Caco-2 (cell line): ENCODE measurements around the gene TRPT1. TPM values are rescaled to one million over a fixed set of nuclear protein-coding genes. Genes with fewer than 3 reads are reported as not detected.

ENCODE experiments used
- BruUV-seq: library from RNA; stranded (reverse); fragments of 400-500 nt; replicated peaks from 2 replicates; lab custom pipeline; 2021; lab: Mats Ljungman, UMichigan
- CTCF ChIA-PET: fragments of 300-600 bp; sonication (Branson Sonifier 250); formaldehyde crosslinking; loops from one replicate; lab custom pipeline; 2022; ENCODE audit warnings: antibody characterized with exemption; lab: Charles Lee
- POLR2A ChIA-PET: fragments of 300-600 bp; sonication (Branson Sonifier 250); formaldehyde crosslinking; loops from one replicate; lab custom pipeline; 2022; ENCODE audit warnings: antibody characterized with exemption; lab: Charles Lee
- DNase-seq, 2 experiments: peaks; one replicate each; pipeline versions ENCODE4 v3.0.0 to v3.0.0-alpha.2; 2020 to 2022
- H3K27me3 ChIP-seq: replicated peaks from 2 replicates; pipeline ENCODE4 v1.6.0; 2011; ENCODE audit warnings: low read length; ENCODE audit not compliant: control insufficient read depth, insufficient read depth
- H3K36me3 ChIP-seq: 2 replicates; pipeline ENCODE4 v1.5.1; 2011; ENCODE audit warnings: low read length; ENCODE audit not compliant: control insufficient read depth, insufficient read depth
- H3K4me1 ChIP-seq: fragments of 250-450 bp; sonication (Bioruptor Pico); 2 replicates; pipeline ENCODE4 v1.5.1; 2020; ENCODE audit warnings: mild to moderate bottlenecking
- H3K4me3 ChIP-seq: 2 replicates; pipeline ENCODE4 v1.5.1; 2011; ENCODE audit warnings: low read depth, mild to moderate bottlenecking, control low read depth, low read length
- H3K9me3 ChIP-seq: fragments of 250-450 bp; sonication (Bioruptor Pico); 2 replicates; pipeline ENCODE4 v1.5.1; 2020; ENCODE audit warnings: mild to moderate bottlenecking, moderate library complexity
- H3K27ac Mint-ChIP-seq: one replicate; pipeline ENCODE4 v1.8.0; 2022; ENCODE audit warnings: mixed read lengths; ENCODE audit not compliant: unreplicated experiment
- H3K27me3 Mint-ChIP-seq: one replicate; pipeline ENCODE4 v1.8.0; 2022; ENCODE audit warnings: mixed read lengths; ENCODE audit not compliant: insufficient read depth, unreplicated experiment
- H3K36me3 Mint-ChIP-seq: one replicate; pipeline ENCODE4 v1.8.0; 2022; ENCODE audit warnings: mild to moderate bottlenecking, mixed read lengths; ENCODE audit not compliant: insufficient read depth, unreplicated experiment
- H3K4me1 Mint-ChIP-seq: one replicate; pipeline ENCODE4 v1.8.0; 2022; ENCODE audit warnings: low read depth, mixed read lengths; ENCODE audit not compliant: unreplicated experiment
- H3K4me3 Mint-ChIP-seq: one replicate; pipeline ENCODE4 v1.8.0; 2022; ENCODE audit warnings: mild to moderate bottlenecking, moderate library complexity, mixed read lengths; ENCODE audit not compliant: unreplicated experiment
- H3K9me3 Mint-ChIP-seq: one replicate; pipeline ENCODE4 v1.8.0; 2022; ENCODE audit warnings: mixed read lengths; ENCODE audit not compliant: unreplicated experiment
- CTCF ChIP-seq, 2 experiments: fragments of 200-600 bp in 1 of 2; IDR thresholded peaks; 1 replicate in 1 of 2; 2 replicates in 1 of 2; pipeline versions ENCODE4 v1.5.1 to v1.8.0; 2011 to 2022; ENCODE audit warnings: antibody characterized with exemption in 1 of 2, control low read depth in 1 of 2, inconsistent platforms in 1 of 2, low read depth in 1 of 2, low read length in 1 of 2, mild to moderate bottlenecking in 1 of 2, moderate library complexity in 1 of 2; ENCODE audit not compliant: insufficient read depth in 1 of 2, severe bottlenecking in 1 of 2, unreplicated experiment in 1 of 2
- intact Hi-C: fragments of 100-400 bp; cut with micrococcal nuclease; formaldehyde crosslinking; loops from one replicate; pipeline ENCODE4 v1.10.0; 2022; ENCODE audit not compliant: unreplicated experiment
- total RNA-seq: library from RNA; stranded (reverse); gene quantifications from 2 replicates; pipeline ENCODE4 v1.2.3, GENCODE V29; 2022

TRPT1 gene
- total RNA-seq, 1 experiment from 2014 or later: 32.1 TPM

- Mint-ChIP-seq H3K4me3 (no peak overlapping the region), H3K9me3 (no peaks in the 10 kb centered on the region), H3K27ac (no peak overlapping the region), H3K4me1 (no peaks in the 10 kb centered on the region), H3K27me3 (no peaks in the 10 kb centered on the region), H3K36me3 (peaks cover 72% of the 10 kb centered on the region)
- no TSS peak for BruUV-seq
- H3K9me3 ChIP-seq: no peaks in the 10 kb centered on the region
- no peak overlapping the region for H3K4me3 ChIP-seq
- CTCF ChIA-PET: no interaction called here
- no peaks in the 10 kb centered on the region for H3K4me1 ChIP-seq
- intact Hi-C loops: no loop called here
- no peaks in the 10 kb centered on the region; the same call in none of the 2 replicates for H3K36me3 ChIP-seq
- no peak for DNase-seq
- H3K27me3 ChIP-seq: no peaks in the 10 kb centered on the region
- POLR2A ChIA-PET: interaction anchor here (0.5 to 0.6 kb wide), 2 partner anchors 19 to 50 kb away, joined by 3 to 6 read pairs; no protein-coding TSS in a partner anchor
- no peak for TF ChIP-seq CTCF (IDR thresholded peaks at IDR 0.05; ENCODE audit: insufficient read depth in 1 of 2, low read depth in 1 of 2, low read length in 1 of 2, severe bottlenecking in 1 of 2, unreplicated experiment in 1 of 2)
Observed at GRCh38 chr11:64208086-64208795, 17.7 kb downstream of the TRPT1 start.

- Histone ChIP-seq H3K4me3 (no peak overlapping the region), H3K4me1 (no peaks in the 10 kb centered on the region), H3K36me3 (peaks cover 1% of the 10 kb centered on the region), H3K9me3 (no peaks in the 10 kb centered on the region), H3K27me3 (no peaks in the 10 kb centered on the region)
- CTCF ChIA-PET: no interaction called here
- H3K27ac Mint-ChIP-seq: no peak overlapping the region
- no peaks in the 10 kb centered on the region for H3K27me3 Mint-ChIP-seq
- intact Hi-C loops: no loop called here
- BruUV-seq: no TSS peak
- H3K9me3 Mint-ChIP-seq: no peaks in the 10 kb centered on the region
- peaks cover 79% of the 10 kb centered on the region for H3K36me3 Mint-ChIP-seq
- H3K4me3 Mint-ChIP-seq: no peak overlapping the region
- TF ChIP-seq CTCF (IDR thresholded peaks at IDR 0.05; ENCODE audit: insufficient read depth in 1 of 2, low read depth in 1 of 2, low read length in 1 of 2, severe bottlenecking in 1 of 2, unreplicated experiment in 1 of 2): no peak
- H3K4me1 Mint-ChIP-seq: no peaks in the 10 kb centered on the region
- no peak for DNase-seq
- POLR2A ChIA-PET: interaction anchor here (0.6 kb wide), 1 partner anchor 20 kb away, joined by 6 read pairs; no protein-coding TSS in a partner anchor
Observed at GRCh38 chr11:64207256-64208085, 18.5 kb downstream of the TRPT1 start.

GRCh38 chr11:64206457-64207255, 19.3 kb downstream of the TRPT1 start, which contains the start of gene FERMT3:
Gene FERMT3, plus strand, starts transcription at chr11:64206721. Its CDS starts 644 bp downstream, at chr11:64207365.
- H3K27ac Mint-ChIP-seq: no peak within 1 kb of the TSS
- DNase-seq: no peak
- H3K27me3 ChIP-seq: no peaks in the 10 kb centered on the region
- peaks cover 5% of the 10 kb centered on the region for H3K36me3 ChIP-seq
- H3K4me1 Mint-ChIP-seq: no peaks in the 10 kb centered on the region
- no peaks in the 10 kb centered on the region for H3K9me3 Mint-ChIP-seq
- ChIA-PET POLR2A (no interaction called here), CTCF (interaction anchor here (1.1 kb wide), 1 partner anchor 25 kb away, joined by 3 read pairs; no protein-coding TSS in a partner anchor)
- intact Hi-C loops: no loop called here
- no peaks in the 10 kb centered on the region for H3K27me3 Mint-ChIP-seq
- H3K4me3 ChIP-seq: no peak within 1 kb of the TSS
- H3K36me3 Mint-ChIP-seq: peaks cover 83% of the 10 kb centered on the region
- H3K4me1 ChIP-seq: no peaks in the 10 kb centered on the region
- no peak for TF ChIP-seq CTCF (IDR thresholded peaks at IDR 0.05; ENCODE audit: insufficient read depth in 1 of 2, low read depth in 1 of 2, low read length in 1 of 2, severe bottlenecking in 1 of 2, unreplicated experiment in 1 of 2)
- no peaks in the 10 kb centered on the region for H3K9me3 ChIP-seq
- no TSS peak for BruUV-seq
- no peak within 1 kb of the TSS for H3K4me3 Mint-ChIP-seq
